NT2/D1 (cell line): ENCODE results near the gene NLRC5.

Experiments
- SUZ12 ChIP-seq: IDR thresholded peaks from 2 replicates; pipeline ENCODE4 v1.6.1; 2011; ENCODE audit not compliant: insufficient read length, insufficient read depth; ENCODE audit errors: extremely low read depth
- YY1 ChIP-seq: IDR thresholded peaks from 2 replicates; pipeline ENCODE4 v1.6.1; 2011; ENCODE audit not compliant: insufficient read length, insufficient read depth
- ZNF274 ChIP-seq: IDR thresholded peaks from 2 replicates; pipeline ENCODE4 v1.6.1; 2011; ENCODE audit warnings: mild to moderate bottlenecking, low read depth, low read length

- no peak for TF ChIP-seq YY1
- no peak for TF ChIP-seq ZNF274
- no peak for TF ChIP-seq SUZ12
Observed at GRCh38 chr16:57098188-57098841, 109.0 kb downstream of the NLRC5 start.
